HG02678 (cell line): ENCODE measurements around the gene ZRSR2.
"Not testable (repeated sequence)": the region's sequence is repeated elsewhere in the genome, so short reads cannot be mapped to it uniquely, and the experiment has no call there.

Experiments
- ATAC-seq: cut with Tn5 transposase; IDR thresholded peaks from one replicate; pipeline ENCODE4 v1.9.1; 2021; ENCODE audit warnings: mild to moderate bottlenecking, moderate library complexity; ENCODE audit not compliant: unreplicated experiment

The ZRSR2 gene, protein sequence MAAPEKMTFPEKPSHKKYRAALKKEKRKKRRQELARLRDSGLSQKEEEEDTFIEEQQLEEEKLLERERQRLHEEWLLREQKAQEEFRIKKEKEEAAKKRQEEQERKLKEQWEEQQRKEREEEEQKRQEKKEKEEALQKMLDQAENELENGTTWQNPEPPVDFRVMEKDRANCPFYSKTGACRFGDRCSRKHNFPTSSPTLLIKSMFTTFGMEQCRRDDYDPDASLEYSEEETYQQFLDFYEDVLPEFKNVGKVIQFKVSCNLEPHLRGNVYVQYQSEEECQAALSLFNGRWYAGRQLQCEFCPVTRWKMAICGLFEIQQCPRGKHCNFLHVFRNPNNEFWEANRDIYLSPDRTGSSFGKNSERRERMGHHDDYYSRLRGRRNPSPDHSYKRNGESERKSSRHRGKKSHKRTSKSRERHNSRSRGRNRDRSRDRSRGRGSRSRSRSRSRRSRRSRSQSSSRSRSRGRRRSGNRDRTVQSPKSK

DNA sequence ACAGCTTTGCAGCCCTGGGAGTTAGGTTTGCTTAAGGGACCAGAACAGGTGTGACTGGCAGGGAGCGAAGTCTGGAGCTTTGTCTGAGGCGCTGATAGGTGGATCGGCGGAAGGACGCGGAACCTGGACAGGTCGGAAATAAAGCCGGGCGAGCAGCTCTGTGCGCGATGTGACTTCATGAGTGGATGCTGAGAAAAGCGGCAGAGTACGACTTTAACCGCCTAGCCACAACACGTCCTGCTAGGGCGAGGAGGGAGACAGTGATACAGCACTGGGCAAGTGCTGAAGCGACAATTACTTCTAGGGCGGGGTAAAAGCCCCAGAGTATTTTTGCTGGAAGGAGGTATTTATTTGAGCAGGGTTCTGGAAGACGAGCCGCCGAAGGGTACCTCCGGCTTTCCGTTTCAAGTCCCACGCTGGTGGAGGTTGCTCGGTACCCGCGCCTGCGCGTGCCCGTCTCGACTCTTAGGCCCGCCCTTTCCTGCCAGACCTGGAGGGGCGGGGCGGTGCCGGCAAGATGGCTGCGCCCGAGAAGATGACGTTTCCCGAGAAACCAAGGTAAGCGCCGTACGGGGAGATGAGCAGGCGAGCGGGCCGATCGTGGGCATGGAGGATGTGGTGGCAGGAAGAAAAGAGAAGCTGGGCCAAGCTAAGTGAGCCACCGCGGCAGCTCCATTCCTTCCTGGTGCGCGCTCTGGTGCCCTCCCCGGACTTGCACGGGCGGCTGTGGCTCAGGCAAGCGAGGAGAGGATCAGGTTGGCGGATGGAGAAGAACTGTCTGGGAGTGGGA is at the start of gene ZRSR2:
ZRSR2 (plus strand) TSS at position 506 of the 790 bp plus-strand sequence; CDS start at position 518, 12 bp downstream.
- ATAC-seq, result peak; percentile 90

DNA sequence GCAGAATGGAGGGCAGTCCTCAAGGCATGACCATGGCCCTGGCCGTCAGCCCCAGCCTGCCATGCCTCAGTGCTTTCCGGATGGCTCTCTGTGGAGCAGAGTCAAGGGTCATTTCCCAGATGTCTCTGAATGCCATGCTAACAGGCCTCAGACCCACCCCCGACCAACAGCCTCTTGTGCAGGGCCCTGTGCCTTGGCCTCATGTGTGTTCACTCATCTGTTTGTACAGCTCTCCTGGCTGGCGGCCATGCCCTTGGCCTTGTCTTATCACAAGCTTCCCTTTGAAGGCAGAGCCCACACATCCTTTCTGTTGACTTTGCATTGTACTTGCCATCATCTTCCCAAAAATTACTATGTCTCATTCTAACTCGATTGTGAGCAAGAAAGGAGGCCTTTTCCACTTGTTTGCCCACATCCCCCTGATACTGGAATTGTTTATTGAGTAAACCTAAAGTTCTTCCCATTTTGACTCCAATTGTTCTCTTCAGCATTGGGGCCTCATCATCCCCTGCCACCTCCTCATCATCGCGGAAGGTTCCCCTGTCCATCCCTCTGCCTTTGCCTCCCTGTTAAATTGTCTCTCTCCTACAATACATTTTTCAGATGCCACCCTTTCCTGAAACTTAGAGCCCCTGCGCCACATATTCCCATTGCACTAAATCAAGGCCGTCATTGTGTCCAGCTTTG is 46.0 kb upstream of the ZRSR2 start:
- ATAC-seq, result no peak

DNA sequence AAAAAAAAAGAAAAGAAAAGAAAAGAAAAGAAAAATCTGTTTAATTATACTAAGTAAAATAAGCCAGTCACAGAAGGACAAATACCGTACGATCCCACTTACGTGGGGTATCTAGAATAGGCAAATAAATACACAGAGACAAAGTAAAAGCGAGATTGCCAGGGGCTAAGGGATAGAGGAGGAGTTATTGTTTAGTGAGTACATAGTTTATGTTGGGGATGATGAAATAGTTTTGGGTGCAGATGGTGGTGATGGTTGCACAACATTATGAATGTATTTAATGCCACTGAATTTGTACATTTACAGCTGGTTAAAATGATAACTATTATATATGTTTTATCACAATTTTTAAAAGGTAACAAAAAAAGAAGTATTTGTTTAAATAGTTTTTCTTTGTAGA is 45.1 kb upstream of the ZRSR2 start:
- no peak for ATAC-seq

DNA sequence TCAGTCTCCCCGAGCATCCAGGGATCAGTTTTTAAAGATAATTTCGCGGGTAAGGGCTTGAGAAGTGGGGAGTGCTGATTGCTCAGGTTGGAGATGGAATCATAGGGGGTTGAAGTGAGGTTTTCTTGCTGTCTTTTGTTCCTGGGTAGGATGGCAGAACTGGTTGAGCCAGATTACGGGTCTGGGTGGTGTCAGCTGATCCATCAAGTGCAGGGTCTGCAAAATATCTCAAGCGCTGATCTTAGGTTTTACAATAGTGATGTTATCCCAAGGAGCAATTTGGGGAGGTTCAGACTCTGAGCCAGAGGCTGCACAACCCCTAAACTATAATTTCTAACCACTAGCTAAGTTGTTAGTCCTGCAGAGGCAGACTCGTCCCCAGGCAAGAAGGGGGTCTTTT is 43.6 kb upstream of the ZRSR2 start:
- ATAC-seq, result not testable (repeated sequence)

DNA sequence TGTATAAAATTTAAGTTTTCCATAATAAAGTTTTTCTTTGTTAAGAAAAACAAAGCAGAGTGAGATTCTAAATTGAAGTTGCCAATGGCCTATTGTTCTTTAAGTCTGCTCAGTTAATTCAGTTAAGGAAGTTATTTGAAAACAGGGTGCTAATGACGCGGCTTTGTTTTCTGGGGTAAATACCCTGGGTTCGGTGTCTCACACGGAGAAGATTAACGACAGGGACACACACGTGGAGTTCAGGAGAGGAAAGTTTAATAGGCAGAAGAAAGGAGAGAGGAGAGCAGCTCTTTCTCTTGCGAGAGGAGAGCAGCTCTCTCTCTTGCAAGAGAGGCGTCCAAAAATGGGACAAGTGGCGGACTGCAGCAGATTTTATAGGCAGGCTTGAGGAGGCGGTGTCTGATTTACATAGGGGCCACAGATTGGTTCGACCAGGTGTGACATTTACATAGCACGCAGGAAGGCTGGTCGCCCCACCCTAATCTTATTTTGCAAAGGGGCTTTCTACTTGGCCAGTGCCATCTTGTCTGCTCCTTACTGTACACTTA is 42.6 kb upstream of the ZRSR2 start:
- no peak for ATAC-seq

DNA sequence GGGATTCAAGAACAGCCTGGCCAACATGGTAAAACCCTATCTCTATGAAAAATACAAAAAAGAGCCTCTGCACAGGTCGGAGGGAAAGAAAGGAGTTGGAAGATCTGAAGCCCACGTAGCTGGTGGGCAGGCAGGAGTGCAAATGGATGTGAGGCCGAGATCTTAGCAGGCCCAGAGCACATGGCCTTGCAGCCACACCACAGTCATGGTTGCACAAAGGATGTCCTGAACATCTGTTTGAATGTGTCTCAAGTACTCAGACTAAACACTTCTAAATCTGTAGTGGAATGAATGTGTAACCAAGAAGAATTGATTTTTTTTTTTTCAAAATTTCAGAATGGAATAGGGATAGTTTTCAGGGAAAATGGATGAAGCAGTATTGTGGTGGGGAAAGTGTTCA is 41.4 kb upstream of the ZRSR2 start:
- ATAC-seq, result no peak

DNA sequence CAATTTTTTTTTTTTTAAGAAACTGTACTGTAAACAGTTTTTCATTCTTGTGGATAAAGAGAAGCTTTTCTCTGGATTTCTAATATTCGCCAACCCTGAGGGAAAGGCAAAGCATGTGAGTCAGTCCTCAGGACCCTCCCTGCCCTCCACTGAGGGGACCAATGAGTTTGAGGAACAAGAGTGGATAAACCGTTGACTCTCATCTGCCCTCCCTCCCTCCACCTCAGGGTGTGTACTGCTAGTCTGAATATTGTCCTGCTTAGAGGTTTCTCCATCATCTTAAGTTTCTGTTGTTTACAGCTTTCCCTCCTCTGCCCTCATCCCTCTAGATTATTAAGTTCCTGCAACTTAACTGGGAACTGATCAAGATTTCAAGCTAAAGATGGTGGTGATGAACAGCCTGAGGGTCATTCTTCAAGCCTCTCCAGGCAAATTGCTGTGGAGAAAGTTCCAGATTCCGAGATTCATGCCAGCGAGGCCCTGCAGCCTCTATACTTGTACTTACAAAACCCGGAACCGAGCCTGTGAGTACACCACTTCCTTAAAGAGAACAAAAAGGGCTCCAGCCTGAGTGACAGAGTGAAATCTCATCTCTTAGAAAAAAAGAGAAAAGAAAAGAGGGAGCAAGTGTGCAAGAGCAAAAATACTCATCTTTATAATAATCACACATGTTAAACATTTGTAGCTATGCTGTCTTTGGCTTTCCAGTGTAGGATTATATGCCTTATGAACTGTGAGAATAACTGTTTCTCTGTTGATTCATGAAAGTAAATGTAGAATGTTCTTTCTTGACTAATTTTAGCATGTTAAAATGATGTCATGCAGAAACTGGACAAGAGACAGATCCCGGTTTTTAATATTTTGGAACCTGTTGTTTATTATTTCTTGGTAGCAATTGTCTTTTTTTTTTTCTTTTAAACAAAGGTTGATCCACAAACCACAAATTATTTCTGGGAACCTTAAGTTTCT is 40.4 kb upstream of the ZRSR2 start:
- ATAC-seq, result peak; percentile 85

DNA sequence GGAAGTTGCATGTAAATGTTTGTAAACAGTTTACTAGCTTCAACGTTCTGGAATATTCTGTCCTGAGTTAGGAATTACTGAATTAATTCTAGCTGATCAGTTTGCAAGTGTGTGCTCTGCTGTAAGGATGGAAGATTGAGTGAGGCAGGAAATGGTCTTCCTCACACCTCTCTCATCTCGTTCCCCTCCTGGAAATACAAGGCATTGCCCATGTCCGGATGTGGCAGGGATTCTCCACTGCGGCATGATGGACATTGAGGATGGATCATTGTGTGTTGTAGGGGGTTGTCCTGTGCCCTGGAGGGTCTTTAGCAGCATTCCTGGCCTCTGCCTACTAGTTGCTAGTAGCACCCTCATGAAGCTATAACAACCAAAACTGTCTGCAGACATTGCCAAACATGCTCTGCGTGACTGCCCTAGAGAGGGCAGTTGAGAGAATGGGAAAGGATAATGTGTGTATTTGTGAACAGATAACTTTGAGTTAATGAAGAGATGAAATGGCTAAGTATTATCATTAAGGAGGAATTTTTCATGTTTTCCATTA is 39.6 kb upstream of the ZRSR2 start:
- no peak for ATAC-seq

DNA sequence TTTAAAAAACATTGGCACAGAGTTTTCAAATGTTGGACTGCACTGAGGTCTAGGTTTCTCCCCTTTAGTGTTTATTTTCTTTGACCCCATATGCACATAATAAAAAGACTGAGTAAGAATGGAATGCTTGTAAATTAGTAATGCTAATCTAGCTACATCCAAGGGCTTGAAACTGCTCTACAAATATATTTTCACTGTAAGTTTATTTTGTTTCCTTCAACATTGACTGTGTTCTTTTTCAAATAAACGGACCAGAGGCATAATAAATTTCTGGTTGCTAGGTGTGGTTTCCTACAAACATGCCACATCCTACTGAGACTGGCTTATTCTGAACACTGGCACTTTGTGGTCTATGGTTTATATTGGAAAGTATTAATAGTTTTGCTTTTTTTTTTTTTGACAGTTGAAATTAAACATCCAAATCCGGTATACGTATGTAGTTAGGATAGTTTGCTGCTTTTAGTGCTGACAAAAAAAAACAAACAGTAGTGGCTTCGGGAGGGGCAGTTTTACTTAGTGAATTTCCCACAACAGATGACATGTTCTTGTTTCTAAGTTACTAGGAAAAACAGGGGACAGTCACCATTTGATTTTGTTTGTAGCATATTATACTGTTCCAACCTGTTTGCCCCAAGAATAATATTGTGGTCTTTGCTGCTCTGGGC is 39.0 kb upstream of the ZRSR2 start:
- no peak for ATAC-seq

DNA sequence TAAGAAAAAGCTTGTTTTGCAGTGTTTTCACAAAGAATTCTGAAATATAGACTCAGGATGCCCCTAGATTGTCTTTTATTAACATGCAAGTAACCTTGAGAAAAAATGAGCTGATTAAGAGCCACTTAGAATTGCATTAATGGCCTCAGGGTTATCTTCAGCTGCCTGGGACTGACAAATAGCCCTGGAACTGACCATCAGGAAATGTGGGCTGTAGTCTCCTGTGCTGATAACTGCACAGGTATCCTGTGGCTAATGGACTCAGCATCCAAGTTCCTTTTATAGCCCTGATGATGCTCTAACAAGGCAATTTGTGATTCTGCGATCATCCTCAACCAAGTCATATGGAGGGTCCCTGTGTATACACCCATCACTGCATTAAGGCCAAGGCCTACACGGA is 35.2 kb upstream of the ZRSR2 start:
- ATAC-seq, result no peak

DNA sequence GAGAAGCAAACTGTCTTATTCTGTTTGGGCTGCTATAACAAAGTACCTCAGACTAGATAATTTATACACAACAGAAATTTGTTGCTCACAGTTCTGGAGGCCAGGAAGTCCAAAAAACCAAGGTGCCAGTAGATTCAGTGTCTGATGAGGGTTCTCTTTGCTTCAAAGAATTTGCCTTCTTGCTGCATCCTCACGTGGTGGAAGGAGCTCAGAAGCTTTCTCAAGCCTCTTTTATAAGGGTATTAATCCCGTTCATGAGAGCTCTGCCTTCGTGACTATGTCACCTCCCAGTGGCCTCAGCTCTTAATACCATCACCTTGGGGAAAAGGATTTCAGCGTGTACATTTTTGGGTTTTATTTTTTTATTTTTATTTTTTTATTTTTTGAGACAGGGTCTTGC is 32.1 kb upstream of the ZRSR2 start:
- no peak for ATAC-seq

DNA sequence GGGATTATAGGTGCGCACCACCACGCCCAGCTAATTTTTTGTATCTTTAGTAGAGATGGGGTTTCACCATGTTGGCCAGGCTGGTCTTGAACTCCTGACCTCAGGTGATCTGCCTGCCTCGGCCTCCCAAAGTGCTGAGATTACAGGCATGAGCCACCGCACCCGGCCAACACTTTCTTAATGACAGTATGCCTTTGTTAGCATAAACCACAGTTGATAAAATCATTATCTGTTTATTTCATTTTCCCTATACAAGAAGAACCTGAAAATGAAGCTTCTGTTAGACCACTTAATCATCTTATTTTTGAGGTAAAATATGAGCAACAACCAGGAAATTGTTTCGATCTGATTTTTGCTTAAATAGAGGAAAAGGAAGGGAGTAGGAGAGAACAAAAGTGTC is 30.4 kb upstream of the ZRSR2 start:
- ATAC-seq, result not testable (repeated sequence)

DNA sequence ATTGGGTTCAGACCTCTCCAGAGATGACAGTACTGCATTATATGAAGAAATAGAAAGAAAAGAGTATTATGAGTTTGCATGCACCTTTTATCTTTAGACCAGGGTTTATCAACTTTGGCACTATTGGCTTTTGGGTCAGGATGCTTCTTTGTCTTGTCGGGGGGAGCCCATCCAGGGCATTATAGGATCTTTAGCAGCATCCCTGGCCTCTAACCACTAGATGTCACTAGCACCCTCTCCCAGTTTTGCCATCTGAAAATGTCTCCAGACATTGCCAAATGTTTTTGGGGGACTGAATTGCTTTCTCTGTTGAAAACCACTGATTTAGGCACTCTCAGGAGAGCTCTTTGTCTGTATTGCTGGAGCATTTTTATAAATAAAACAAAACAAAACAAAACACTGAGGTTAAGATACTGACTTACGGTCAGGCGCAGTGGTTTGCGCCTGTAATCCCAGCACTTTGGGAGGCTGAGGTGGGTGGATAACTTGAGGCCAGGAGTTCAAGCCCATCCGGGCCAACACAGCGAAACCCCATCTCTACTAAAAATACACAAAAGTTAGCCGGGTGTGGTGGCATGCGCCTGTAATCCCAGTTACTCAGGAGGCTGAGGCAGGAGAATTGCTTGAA is 28.6 kb upstream of the ZRSR2 start:
- ATAC-seq, result no peak

DNA sequence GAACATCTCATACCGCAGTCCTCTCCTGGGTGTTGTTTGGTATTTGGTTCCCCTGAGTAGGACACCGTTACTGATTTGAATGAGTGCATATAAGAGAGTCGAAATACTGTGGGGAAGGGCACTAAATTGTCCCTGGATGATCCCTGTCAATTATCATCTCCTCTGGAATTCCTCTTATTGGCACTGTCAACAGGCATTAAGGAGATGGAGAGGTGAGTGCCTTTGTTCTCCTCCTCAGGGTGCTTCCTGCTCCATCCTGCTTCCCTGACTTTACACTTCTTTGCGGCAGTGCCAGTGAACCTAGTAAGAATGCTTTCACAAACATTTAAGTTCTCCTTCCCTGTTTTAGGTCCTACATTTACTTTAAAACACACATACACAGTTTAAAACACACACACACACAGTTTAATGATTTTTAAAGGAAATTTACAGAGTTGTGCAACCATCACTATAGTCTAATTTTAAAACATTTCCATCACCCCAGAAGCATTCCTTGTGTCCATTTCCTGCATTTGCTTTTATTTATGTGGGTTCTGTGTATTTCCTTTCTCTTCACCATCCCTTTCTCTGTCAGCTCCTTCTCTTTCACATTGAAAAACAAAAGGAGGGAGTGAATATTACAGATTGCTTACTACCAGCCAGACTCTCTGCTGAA is 20.9 kb upstream of the ZRSR2 start:
- no peak for ATAC-seq

DNA sequence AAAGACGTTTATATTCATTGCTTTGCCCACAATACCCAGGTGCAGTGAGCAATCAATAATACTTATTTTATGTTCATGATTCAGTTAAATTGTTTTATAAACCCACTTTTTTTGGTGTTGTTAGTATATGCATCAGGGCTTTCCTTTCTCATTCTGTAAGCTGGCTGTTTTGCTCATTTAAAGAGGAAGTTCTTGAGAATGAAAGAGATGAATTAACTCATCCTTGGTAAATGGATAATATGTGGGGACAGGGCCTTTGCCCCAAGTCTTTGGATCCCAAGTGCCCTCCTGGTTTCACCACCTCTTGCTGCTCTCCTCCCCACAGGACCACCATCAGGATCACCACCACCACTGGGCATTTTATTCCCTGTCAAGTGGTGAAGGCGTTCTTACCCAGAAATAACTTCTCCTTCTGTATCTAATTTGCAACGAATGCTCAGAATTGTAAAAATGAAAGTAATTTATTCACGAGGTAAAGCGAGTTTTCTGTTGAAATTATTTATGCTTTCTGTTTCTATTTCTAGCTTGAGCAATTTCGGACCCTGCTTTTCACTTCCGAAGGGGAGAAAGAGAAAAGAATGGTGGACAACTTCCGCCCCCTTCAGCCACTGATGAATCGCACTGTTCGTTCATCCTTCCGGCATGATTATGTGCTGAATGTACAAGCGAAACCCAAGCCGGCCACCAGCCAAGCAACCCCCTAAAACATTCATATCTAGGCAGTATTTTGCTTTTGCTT is 8.2 kb upstream of the ZRSR2 start:
- ATAC-seq, result peak; percentile 94

DNA sequence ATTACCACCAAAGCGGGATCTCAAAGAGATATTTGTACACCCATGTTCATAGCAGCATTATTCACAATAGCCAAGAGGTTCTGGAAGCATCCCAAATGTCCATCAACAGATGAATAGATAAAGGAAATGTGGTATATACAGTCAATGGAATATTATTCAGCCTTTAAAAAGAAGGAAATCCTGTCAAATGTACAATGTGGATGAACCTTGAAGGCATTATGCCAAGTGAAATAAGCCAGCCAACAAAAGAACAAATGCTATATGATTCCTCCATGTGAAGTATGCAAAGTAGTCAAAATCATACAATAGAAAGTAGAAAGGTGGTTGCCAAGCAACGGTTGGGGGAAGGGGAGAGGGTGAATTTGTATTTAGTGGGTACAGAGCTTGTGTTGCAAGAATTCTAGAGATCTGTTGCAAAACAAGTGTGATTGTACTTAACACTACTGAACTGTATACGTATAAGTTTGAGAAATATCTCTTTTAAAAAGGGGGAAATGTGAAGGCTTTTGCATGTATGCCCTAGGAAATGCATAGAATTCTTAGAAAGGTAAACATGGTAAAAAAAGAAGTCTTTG is 5.0 kb upstream of the ZRSR2 start:
- no peak for ATAC-seq

DNA sequence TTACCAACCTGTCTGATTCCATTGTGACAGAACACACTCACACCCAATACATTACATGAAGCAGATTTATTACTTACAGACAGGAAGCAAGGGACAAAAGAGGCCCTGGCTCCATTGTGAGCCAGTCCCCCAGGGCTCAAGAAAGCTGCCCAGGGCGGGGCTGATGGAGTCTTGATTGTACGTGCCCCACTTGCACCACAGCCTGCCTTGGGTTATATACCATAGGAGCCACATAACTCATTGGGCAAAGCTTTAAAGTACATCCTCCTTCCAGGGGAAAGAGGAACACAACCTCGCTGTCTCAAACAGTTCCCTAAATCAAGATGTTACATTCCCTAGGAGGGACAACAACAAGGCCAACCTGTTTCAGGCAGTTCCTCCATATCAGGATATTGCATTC is 3.4 kb upstream of the ZRSR2 start:
- no peak for ATAC-seq
